Measurements from ENCODE around the gene ACTMAP. TPM values are rescaled to one million over a fixed set of nuclear protein-coding genes. Genes with fewer than 3 reads are reported as not detected.
"Not testable (repeated sequence)": the region's sequence is repeated elsewhere in the genome, so short reads cannot be mapped to it uniquely, and the experiment has no call there.

The ACTMAP gene
- total and polyA plus RNA-seq, 2 of the 8 experiments (the other 6 are each of a cell fraction or from before 2014, with no cell fraction given) = 24.1 to 26.5 TPM

DNA sequence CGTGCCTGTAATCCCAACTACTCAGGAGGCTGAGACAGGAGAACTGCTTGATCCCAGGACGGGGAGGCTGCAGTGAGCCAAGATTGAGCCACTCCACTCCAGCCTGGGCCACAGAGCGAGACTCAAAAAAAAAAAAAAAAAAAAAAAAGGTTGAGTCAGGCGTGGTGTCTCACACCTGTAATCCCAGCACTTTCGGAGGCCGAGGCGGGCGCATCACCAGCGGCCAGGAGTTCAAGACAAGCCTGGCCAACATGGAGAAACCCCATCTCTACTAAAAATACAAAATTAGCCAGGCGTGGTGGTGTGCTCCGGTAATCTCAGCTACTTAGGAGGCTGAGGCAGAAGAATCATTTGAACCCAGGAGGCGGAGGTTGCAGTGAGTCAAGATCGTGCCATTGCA lies 16.1 kb upstream of the ACTMAP start:
- POLR2A ChIA-PET (ENCODE audit: partially characterized antibody) = interaction anchor here (0.9 to 17.9 kb wide), 9 partner anchors 11 to 586 kb away, joined by 3 to 399 read pairs (median 6); partner anchors contain the start of genes ACTMAP, EGLN2, MIA and RAB4B
- H3K79me2 ChIP-seq (ENCODE audit: control insufficient read depth in 1 of 2, insufficient read depth in 2 of 2, low read length in 2 of 2); H2BK5ac ChIP-seq (ENCODE audit: low read depth, low read length); H3K27ac ChIP-seq (ENCODE audit: low read depth, low read length); H3K27me3 ChIP-seq (replicated peaks in 1 of 4; ENCODE audit: control insufficient read depth in 3 of 4, extremely low read depth in 1 of 4, insufficient read depth in 3 of 4, low read length in 3 of 4); H4K8ac ChIP-seq (ENCODE audit: extremely low read depth, insufficient read depth, low read length); H2BK120ac ChIP-seq (replicated peaks; ENCODE audit: low read depth, low read length); H2AFZ ChIP-seq (ENCODE audit: low read length); H2BK15ac ChIP-seq (ENCODE audit: low read length); H3K4me2 ChIP-seq (ENCODE audit: insufficient read depth in 1 of 2, low read depth in 2 of 2, low read length in 2 of 2); H3K23ac ChIP-seq (ENCODE audit: insufficient read length); H3K4me1 ChIP-seq (replicated peaks in 1 of 4; ENCODE audit: control insufficient read depth in 3 of 4, insufficient read depth in 4 of 4, low read length in 3 of 4); DNase-seq (ENCODE audit: low read depth in 1 of 2, low spot score in 2 of 2); H2BK20ac ChIP-seq (ENCODE audit: low read length); H3K4me3 ChIP-seq (ENCODE audit: extremely low read depth in 1 of 4, insufficient read depth in 2 of 4, low read depth in 3 of 4, low read length in 4 of 4); H4K91ac ChIP-seq (replicated peaks; ENCODE audit: insufficient read length, low read length); FAIRE-seq; H2BK12ac ChIP-seq (ENCODE audit: low read depth, low read length); H3K4ac ChIP-seq (replicated peaks; ENCODE audit: insufficient read length, low read depth, low read length); H3K9me3 ChIP-seq (ENCODE audit: insufficient read depth in 2 of 2, low read depth in 1 of 2, low read length in 1 of 2); H3K14ac ChIP-seq (ENCODE audit: insufficient read length); H2AK5ac ChIP-seq (ENCODE audit: low read depth, low read length); H3K23me2 ChIP-seq (ENCODE audit: low read depth, low read length); H3K56ac ChIP-seq (replicated peaks; ENCODE audit: insufficient read length, low read depth, low read length); H3K18ac ChIP-seq (ENCODE audit: extremely low read depth, low read length); H3K79me1 ChIP-seq (ENCODE audit: low read depth, low read length); H3K9ac ChIP-seq (replicated peaks in 1 of 4; ENCODE audit: extremely low read depth in 1 of 4, low read depth in 3 of 4, low read length in 3 of 4); H4K5ac ChIP-seq (ENCODE audit: insufficient read length, low read depth, low read length): not testable (repeated sequence)
- CTCF ChIA-PET (ENCODE audit: partially characterized antibody) = interaction anchor here (0.8 to 1.7 kb wide), 2 partner anchors 8 to 40 kb away, joined by 3 to 6 read pairs; no protein-coding TSS in a partner anchor
- TF ChIP-seq POLR2AphosphoS5 (IDR thresholded peaks at IDR 0.05; ENCODE audit: low read depth, low read length) = 0 out of 2 replicates have a peak, but pooled peaks have one; percentile 14
- peaks cover 35 to 53% (median 44%) of the 10 kb centered on the region in 4 experiments for H3K36me3 ChIP-seq (ENCODE audit: control insufficient read depth in 2 of 4, insufficient read depth in 4 of 4, low read length in 3 of 4)
- WGBS, 2 experiments (ENCODE audit: extremely low coverage in 1 of 2, insufficient coverage in 1 of 2, insufficient read length in 1 of 2, insufficient replicate concordance in 2 of 2, low coverage in 1 of 2, low lambda C conversion rate in 2 of 2, missing lambda C conversion rate in 1 of 2) = 90% methylated on average over 8 of the region's 13 CpGs; no CpG with 5 or more reads in 1 of the 2 experiments
- peaks cover 10 to 19% of the 10 kb centered on the region in 2 experiments for H4K20me1 ChIP-seq (replicated peaks in 1 of 2; ENCODE audit: control insufficient read depth in 1 of 2, insufficient read depth in 2 of 2, low read length in 2 of 2)

Measured in H1 (cell line).